ENCODE measurements around the gene SH3BP4.

SH3BP4 gene

GRCh38 chr2:235073868-235074413, 122.1 kb downstream of the SH3BP4 start:
- Histone ChIP-seq H3K9ac (ENCODE audit: low read depth, low read length) (no peak overlapping the region), H3K4me3 (ENCODE audit: low read depth in 1 of 2, low read length in 2 of 2) (no peak overlapping the region), H3K9me3 (ENCODE audit: insufficient read depth, low read length, severe bottlenecking) (no peaks in the 10 kb centered on the region), H3K4me2 (ENCODE audit: insufficient read depth, low read length) (no peak overlapping the region), H3K27ac (ENCODE audit: low read length) (no peak overlapping the region), H3K4me1 (ENCODE audit: insufficient read depth, low read length) (no peaks in the 10 kb centered on the region), H2AFZ (ENCODE audit: low read depth, low read length) (no peak overlapping the region), H4K20me1 (ENCODE audit: insufficient read depth, low read length) (no peaks in the 10 kb centered on the region), H3K27me3 (ENCODE audit: insufficient read depth, low read length, poor library complexity) (peaks cover 2% of the 10 kb centered on the region), H3K36me3 (ENCODE audit: insufficient read depth, low read length) (no peaks in the 10 kb centered on the region), H3K79me2 (ENCODE audit: insufficient read depth, low read length) (no peaks in the 10 kb centered on the region)
- DNase-seq = no peak
- ATAC-seq (ENCODE audit: insufficient read depth, low read depth) = no peak
- TF ChIP-seq EZH2 (IDR thresholded peaks at IDR 0.05; ENCODE audit: borderline replicate concordance, low read depth, low read length, severe bottlenecking) = no peak

GRCh38 chr2:235077046-235077445, 125.2 kb downstream of the SH3BP4 start:
- Histone ChIP-seq H3K79me2 (ENCODE audit: insufficient read depth, low read length) (no peaks in the 10 kb centered on the region), H3K4me3 (ENCODE audit: low read depth in 1 of 2, low read length in 2 of 2) (no peak overlapping the region), H3K27me3 (ENCODE audit: insufficient read depth, low read length, poor library complexity) (peaks cover 2% of the 10 kb centered on the region), H2AFZ (ENCODE audit: low read depth, low read length) (no peak overlapping the region), H3K4me1 (ENCODE audit: insufficient read depth, low read length) (no peaks in the 10 kb centered on the region), H4K20me1 (ENCODE audit: insufficient read depth, low read length) (no peaks in the 10 kb centered on the region), H3K4me2 (ENCODE audit: insufficient read depth, low read length) (no peak overlapping the region), H3K9ac (ENCODE audit: low read depth, low read length) (no peak overlapping the region), H3K36me3 (ENCODE audit: insufficient read depth, low read length) (no peaks in the 10 kb centered on the region), H3K9me3 (ENCODE audit: insufficient read depth, low read length, severe bottlenecking) (no peaks in the 10 kb centered on the region), H3K27ac (ENCODE audit: low read length) (no peak overlapping the region)
- no peak for DNase-seq
- no peak for ATAC-seq (ENCODE audit: insufficient read depth, low read depth)
- TF ChIP-seq CTCF (IDR thresholded peaks at IDR 0.05; ENCODE audit: borderline replicate concordance, extremely low read depth, low read length, poor library complexity, severe bottlenecking) (no peak), EZH2 (IDR thresholded peaks at IDR 0.05; ENCODE audit: borderline replicate concordance, low read depth, low read length, severe bottlenecking) (no peak)

- H4K20me1 ChIP-seq (ENCODE audit: insufficient read depth, low read length) = no peaks in the 10 kb centered on the region
- H3K79me2 ChIP-seq (ENCODE audit: insufficient read depth, low read length) = no peaks in the 10 kb centered on the region
- no peak overlapping the region for H3K9ac ChIP-seq (ENCODE audit: low read depth, low read length)
- H3K27me3 ChIP-seq (ENCODE audit: insufficient read depth, low read length, poor library complexity) = peaks cover 2% of the 10 kb centered on the region
- no peak overlapping the region for H3K4me3 ChIP-seq (ENCODE audit: low read depth in 1 of 2, low read length in 2 of 2)
- H3K36me3 ChIP-seq (ENCODE audit: insufficient read depth, low read length) = no peaks in the 10 kb centered on the region
- H3K9me3 ChIP-seq (ENCODE audit: insufficient read depth, low read length, severe bottlenecking) = no peaks in the 10 kb centered on the region
- H3K27ac ChIP-seq (ENCODE audit: low read length) = no peak overlapping the region
- DNase-seq (no peak), ATAC-seq (ENCODE audit: insufficient read depth, low read depth) (no peak)
- no peak overlapping the region for H2AFZ ChIP-seq (ENCODE audit: low read depth, low read length)
- H3K4me1 ChIP-seq (ENCODE audit: insufficient read depth, low read length) = no peaks in the 10 kb centered on the region
- no peak for TF ChIP-seq CTCF (IDR thresholded peaks at IDR 0.05; ENCODE audit: borderline replicate concordance, extremely low read depth, low read length, poor library complexity, severe bottlenecking)
- TF ChIP-seq EZH2 (IDR thresholded peaks at IDR 0.05; ENCODE audit: borderline replicate concordance, low read depth, low read length, severe bottlenecking) = no peak
- H3K4me2 ChIP-seq (ENCODE audit: insufficient read depth, low read length) = no peak overlapping the region
Observed at GRCh38 chr2:235078182-235078581, 126.4 kb downstream of the SH3BP4 start.

- DNase-seq = no peak
- ATAC-seq (ENCODE audit: insufficient read depth, low read depth) = no peak
- H3K4me2 ChIP-seq (ENCODE audit: insufficient read depth, low read length) = no peak overlapping the region
- no peaks in the 10 kb centered on the region for H3K36me3 ChIP-seq (ENCODE audit: insufficient read depth, low read length)
- H3K9me3 ChIP-seq (ENCODE audit: insufficient read depth, low read length, severe bottlenecking) = no peaks in the 10 kb centered on the region
- H3K4me1 ChIP-seq (ENCODE audit: insufficient read depth, low read length) = no peaks in the 10 kb centered on the region
- H2AFZ ChIP-seq (ENCODE audit: low read depth, low read length) = no peak overlapping the region
- H4K20me1 ChIP-seq (ENCODE audit: insufficient read depth, low read length) = no peaks in the 10 kb centered on the region
- peaks cover 5% of the 10 kb centered on the region for H3K27me3 ChIP-seq (ENCODE audit: insufficient read depth, low read length, poor library complexity)
- no peak overlapping the region for H3K27ac ChIP-seq (ENCODE audit: low read length)
- no peak for TF ChIP-seq CTCF (IDR thresholded peaks at IDR 0.05; ENCODE audit: borderline replicate concordance, extremely low read depth, low read length, poor library complexity, severe bottlenecking)
- no peak for TF ChIP-seq EZH2 (IDR thresholded peaks at IDR 0.05; ENCODE audit: borderline replicate concordance, low read depth, low read length, severe bottlenecking)
- no peak overlapping the region for H3K9ac ChIP-seq (ENCODE audit: low read depth, low read length)
- no peaks in the 10 kb centered on the region for H3K79me2 ChIP-seq (ENCODE audit: insufficient read depth, low read length)
- H3K4me3 ChIP-seq (ENCODE audit: low read depth in 1 of 2, low read length in 2 of 2) = no peak overlapping the region
Observed at GRCh38 chr2:235078914-235079472, 127.2 kb downstream of the SH3BP4 start.

All from DND-41 (cell line).